IgD-negative memory B cell (primary cell): ENCODE data around the gene WNT9A. TPM values are rescaled to one million over a fixed set of nuclear protein-coding genes. Genes with fewer than 3 reads are reported as not detected.

Experiments
- H3K27ac Mint-ChIP-seq, 3 donors: one replicate each; pipeline ENCODE4 v1.8.0; 2020 to 2022; ENCODE audit warnings: mild to moderate bottlenecking in 3 of 3, mixed read lengths in 3 of 3, moderate library complexity in 1 of 3
- H3K27me3 Mint-ChIP-seq: one replicate; pipeline ENCODE4 v1.8.0; 2021; ENCODE audit warnings: mixed read lengths
- H3K36me3 Mint-ChIP-seq: one replicate; pipeline ENCODE4 v1.8.0; 2020; ENCODE audit warnings: mild to moderate bottlenecking, mixed read lengths
- H3K4me1 Mint-ChIP-seq, 3 donors: one replicate each; pipeline ENCODE4 v1.8.0; 2020 to 2022; ENCODE audit warnings: mixed read lengths in 3 of 3, mild to moderate bottlenecking in 1 of 3
- H3K4me3 Mint-ChIP-seq, 4 donors: one replicate each; pipeline ENCODE4 v1.8.0; 2020 to 2022; ENCODE audit warnings: mild to moderate bottlenecking in 4 of 4, mixed read lengths in 4 of 4, moderate library complexity in 3 of 4
- H3K9me3 Mint-ChIP-seq, 3 donors: one replicate each; pipeline ENCODE4 v1.8.0; 2020 to 2021; ENCODE audit warnings: mixed read lengths in 3 of 3, mild to moderate bottlenecking in 1 of 3
- polyA plus RNA-seq: library from polyadenylated mRNA; unstranded; fragments of 300-500 nt; fragmentation: Illumina TruSeq; gene quantifications from one replicate; pipeline ENCODE4 v1.2.3, GENCODE V29; 2021

WNT9A gene
- polyA plus RNA-seq, 1 donor from 2014 or later = not detected

GRCh38 chr1:227905573-227906487 is 41.9 kb downstream of the WNT9A start:
- no peak overlapping the region for H3K4me3 Mint-ChIP-seq
- H3K4me1 Mint-ChIP-seq = peaks cover 0 to 1% (median 0%) of the 10 kb centered on the region in 3 donors
- peaks cover 7% of the 10 kb centered on the region for H3K27me3 Mint-ChIP-seq
- H3K9me3 Mint-ChIP-seq = peaks cover 0 to 1% (median 0%) of the 10 kb centered on the region in 3 donors
- no peaks in the 10 kb centered on the region for H3K36me3 Mint-ChIP-seq
- H3K27ac Mint-ChIP-seq = no peak overlapping the region

- H3K27me3 Mint-ChIP-seq = peaks cover 5% of the 10 kb centered on the region
- no peaks in the 10 kb centered on the region for H3K36me3 Mint-ChIP-seq
- no peak overlapping the region for H3K4me3 Mint-ChIP-seq
- no peak overlapping the region for H3K27ac Mint-ChIP-seq
- H3K4me1 Mint-ChIP-seq = peaks cover 0 to 1% (median 0%) of the 10 kb centered on the region in 3 donors
- peaks cover 0 to 1% (median 0%) of the 10 kb centered on the region in 3 donors for H3K9me3 Mint-ChIP-seq
Observed at GRCh38 chr1:227904541-227905335, 43.0 kb downstream of the WNT9A start.

DNA sequence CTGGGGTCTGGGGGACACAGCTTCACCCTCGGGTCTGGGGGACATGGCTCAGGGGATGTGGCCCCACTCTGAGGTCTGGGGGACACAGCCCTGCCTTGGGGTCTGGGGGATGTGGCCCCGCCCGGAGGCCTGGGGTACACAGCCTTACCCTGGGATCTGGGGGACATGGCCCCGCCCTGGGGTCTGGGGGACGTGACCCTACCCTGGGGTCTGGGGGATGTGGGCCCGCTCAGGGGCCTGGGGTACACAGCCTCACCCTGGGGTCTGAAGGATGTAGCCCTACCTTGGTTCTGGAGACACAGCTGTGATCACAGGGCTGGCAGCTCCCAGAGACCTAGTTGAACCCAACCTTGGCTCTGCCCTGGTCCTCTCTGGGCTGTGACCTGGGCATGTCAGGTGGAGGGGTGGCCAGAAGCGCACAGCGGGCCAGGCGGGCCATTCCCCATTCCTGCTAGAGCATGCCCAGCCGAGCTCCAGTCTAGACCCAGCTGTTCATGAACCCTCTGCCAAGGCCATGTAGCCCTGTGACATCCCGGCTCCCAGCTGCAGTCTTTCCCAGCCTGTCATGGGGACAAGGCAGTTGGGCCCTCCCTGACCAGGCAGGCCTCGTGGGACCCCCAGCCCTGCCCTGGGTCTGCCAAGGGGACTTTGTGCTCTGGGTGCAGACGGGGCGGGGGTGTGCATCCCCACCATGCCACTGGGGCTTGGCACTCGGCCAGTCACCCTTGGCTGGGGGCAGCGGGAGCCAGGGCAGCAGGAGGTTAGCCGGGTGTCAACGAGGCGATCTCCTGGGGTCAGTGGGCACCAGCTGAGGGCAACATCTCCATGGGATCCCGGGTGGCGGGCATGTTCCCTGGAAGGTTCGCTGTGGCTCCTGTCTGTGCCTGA is 43.9 kb downstream of the WNT9A start:
- peaks cover 5% of the 10 kb centered on the region for H3K27me3 Mint-ChIP-seq
- H3K4me3 Mint-ChIP-seq = no peak overlapping the region
- H3K27ac Mint-ChIP-seq = no peak overlapping the region
- peaks cover 0 to 1% (median 0%) of the 10 kb centered on the region in 3 donors for H3K9me3 Mint-ChIP-seq
- peaks cover 0 to 1% (median 0%) of the 10 kb centered on the region in 3 donors for H3K4me1 Mint-ChIP-seq
- no peaks in the 10 kb centered on the region for H3K36me3 Mint-ChIP-seq

DNA sequence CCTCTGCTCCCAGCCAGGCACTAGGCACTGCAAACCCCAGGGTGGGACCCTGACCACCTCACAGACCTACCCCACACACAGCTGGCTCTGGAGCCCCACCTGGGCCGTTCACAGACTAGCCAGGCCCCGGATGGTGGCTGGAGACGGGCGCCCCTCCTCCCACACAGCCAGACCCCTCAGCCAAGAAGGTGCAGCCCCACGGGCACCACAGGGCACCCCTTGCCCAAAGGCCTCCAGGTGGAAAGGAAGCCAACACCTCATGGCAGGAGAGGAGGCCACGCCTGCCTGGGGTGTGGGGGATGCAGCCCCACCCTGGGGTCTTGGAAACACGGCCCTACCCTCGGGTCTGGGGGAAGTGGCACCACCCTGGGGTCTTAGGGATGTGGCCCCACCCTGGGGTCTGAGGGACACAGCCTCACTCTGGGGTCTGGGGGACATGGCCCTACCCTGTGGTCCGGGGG is 44.6 kb downstream of the WNT9A start:
- H3K4me3 Mint-ChIP-seq = no peak overlapping the region
- H3K27me3 Mint-ChIP-seq = peaks cover 5% of the 10 kb centered on the region
- H3K36me3 Mint-ChIP-seq = no peaks in the 10 kb centered on the region
- H3K4me1 Mint-ChIP-seq = peaks cover 0 to 1% (median 0%) of the 10 kb centered on the region in 3 donors
- H3K9me3 Mint-ChIP-seq = no peaks in the 10 kb centered on the region
- H3K27ac Mint-ChIP-seq = no peak overlapping the region

- peaks cover 0 to 1% (median 0%) of the 10 kb centered on the region in 3 donors for H3K4me1 Mint-ChIP-seq
- no peaks in the 10 kb centered on the region for H3K36me3 Mint-ChIP-seq
- H3K9me3 Mint-ChIP-seq = no peaks in the 10 kb centered on the region
- no peak overlapping the region for H3K27ac Mint-ChIP-seq
- H3K27me3 Mint-ChIP-seq = peaks cover 5% of the 10 kb centered on the region
- H3K4me3 Mint-ChIP-seq = no peak overlapping the region
Observed at GRCh38 chr1:227902641-227902990, 45.1 kb downstream of the WNT9A start.

DNA sequence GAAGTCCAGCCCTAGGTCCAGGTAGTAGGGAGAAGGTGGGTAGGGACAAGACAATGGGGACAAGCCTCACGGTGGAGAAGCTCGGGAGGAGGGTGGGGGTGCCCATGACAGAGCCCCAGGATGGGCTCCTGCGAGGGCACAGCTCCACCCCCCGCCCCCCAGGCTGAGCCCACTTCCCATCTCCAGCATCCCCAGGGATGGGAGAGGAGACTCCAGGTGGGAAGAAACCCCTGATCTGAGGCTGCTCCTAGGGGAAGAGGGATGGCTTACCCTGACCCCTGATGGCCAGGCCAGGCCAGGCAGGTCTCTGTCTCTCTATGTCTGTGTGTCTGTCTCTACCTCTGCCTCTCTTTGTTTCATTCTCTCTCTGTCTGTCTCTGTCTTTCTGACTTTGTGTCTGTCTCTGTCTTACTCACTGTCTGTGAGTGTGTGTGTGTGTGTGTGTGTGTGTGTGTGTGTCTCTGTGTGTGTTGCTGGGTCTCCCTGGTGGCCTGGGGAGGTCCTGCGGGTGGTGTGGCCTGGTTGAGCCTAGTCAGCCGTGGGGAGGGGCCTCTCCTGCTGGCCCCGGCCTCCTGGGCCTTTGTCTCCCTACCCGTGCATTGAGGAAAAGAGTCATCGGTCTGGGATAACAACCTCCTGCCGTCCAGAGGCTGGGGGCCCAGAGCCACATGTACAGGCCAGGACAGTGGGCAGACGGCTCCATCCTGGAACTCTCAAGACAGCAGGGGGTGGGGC is 45.7 kb downstream of the WNT9A start:
- no peak overlapping the region for H3K4me3 Mint-ChIP-seq
- H3K36me3 Mint-ChIP-seq = no peaks in the 10 kb centered on the region
- H3K27ac Mint-ChIP-seq = no peak overlapping the region
- H3K9me3 Mint-ChIP-seq = no peaks in the 10 kb centered on the region
- H3K27me3 Mint-ChIP-seq = peaks cover 5% of the 10 kb centered on the region
- peaks cover 0 to 1% (median 0%) of the 10 kb centered on the region in 3 donors for H3K4me1 Mint-ChIP-seq

DNA sequence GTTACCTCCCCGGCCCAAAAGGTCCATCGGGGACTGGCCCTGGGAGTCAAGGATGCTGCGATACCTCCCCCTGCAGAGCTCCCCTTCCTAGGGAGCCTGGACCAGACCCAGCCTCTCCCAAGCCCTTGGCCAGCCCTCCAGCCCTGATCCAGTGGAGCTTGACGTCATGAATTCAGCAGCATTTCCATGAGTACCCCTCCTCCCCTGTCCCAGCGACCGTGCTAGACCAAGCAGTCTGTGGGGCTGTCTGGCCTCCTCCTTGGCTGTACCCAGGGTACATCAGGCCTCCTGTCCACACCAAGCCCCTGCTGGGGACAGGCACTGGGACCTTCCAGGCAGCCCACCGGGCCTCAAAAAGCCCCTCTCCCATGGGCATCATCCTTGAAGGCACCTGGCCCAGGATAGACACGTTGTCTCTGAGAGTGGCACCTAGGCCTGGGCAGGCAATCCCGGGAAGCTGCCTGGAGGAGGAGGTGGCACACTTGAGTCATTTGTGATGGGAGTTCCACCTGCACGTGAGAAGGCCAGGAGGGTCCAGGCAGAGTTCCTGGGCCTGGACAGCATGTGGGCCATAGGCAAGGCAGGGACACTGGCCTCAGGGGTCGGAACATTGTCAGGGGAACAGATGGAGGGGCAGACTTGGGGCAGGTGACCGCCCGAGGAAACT is 46.4 kb downstream of the WNT9A start:
- Mint-ChIP-seq H3K4me3 (peak overlapping the region in 1 of 4 donors; percentile 9), H3K27ac (no peak overlapping the region)

GRCh38 chr1:227900571-227901051 is 47.1 kb downstream of the WNT9A start:
- Mint-ChIP-seq H3K36me3 (no peaks in the 10 kb centered on the region), H3K9me3 (no peaks in the 10 kb centered on the region), H3K27ac (no peak overlapping the region), H3K27me3 (peaks cover 2% of the 10 kb centered on the region), H3K4me3 (no peak overlapping the region), H3K4me1 (peaks cover 0 to 1% (median 0%) of the 10 kb centered on the region in 3 donors)

More for the DNA sequence above, 46.4 kb downstream of the WNT9A start:
- Mint-ChIP-seq H3K36me3 (no peaks in the 10 kb centered on the region), H3K27me3 (peaks cover 2% of the 10 kb centered on the region), H3K4me1 (peaks cover 0 to 1% (median 0%) of the 10 kb centered on the region in 3 donors), H3K9me3 (no peaks in the 10 kb centered on the region)

DNA sequence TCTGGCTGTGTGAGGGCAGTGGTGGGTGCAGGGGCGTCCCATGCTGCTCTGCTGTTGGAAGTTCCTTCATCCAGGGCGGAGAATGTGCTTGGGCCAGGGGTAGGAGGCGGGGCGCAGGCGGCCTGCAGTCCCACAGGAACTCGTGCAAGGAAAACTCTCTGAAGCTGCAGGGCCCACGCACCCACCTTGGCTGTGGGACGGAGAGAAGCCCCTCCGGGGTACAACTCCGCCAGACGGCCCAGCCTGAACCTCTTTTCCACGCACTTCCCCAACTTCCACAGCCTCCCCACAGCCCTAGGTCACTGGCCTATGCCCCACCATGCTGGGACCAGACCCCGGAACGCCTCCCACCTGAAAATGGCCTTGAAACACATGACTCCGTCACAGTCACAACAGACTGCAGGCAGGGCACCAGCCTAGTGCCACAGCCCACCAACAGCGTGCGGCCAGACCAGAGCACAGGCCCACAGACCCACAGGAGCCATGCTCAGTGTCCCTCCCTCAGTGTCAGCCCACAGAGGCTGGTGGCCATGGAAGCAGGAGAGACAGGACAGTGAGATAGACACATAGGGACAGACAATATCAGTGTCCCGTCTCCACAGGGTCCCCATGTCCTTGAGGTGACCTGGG is 47.8 kb downstream of the WNT9A start:
- Mint-ChIP-seq H3K27me3 (no peaks in the 10 kb centered on the region), H3K9me3 (no peaks in the 10 kb centered on the region), H3K4me3 (no peak overlapping the region), H3K36me3 (no peaks in the 10 kb centered on the region), H3K27ac (peak overlapping the region in 1 of 3 donors; percentile 36), H3K4me1 (peaks cover 0 to 1% (median 0%) of the 10 kb centered on the region in 3 donors)

DNA sequence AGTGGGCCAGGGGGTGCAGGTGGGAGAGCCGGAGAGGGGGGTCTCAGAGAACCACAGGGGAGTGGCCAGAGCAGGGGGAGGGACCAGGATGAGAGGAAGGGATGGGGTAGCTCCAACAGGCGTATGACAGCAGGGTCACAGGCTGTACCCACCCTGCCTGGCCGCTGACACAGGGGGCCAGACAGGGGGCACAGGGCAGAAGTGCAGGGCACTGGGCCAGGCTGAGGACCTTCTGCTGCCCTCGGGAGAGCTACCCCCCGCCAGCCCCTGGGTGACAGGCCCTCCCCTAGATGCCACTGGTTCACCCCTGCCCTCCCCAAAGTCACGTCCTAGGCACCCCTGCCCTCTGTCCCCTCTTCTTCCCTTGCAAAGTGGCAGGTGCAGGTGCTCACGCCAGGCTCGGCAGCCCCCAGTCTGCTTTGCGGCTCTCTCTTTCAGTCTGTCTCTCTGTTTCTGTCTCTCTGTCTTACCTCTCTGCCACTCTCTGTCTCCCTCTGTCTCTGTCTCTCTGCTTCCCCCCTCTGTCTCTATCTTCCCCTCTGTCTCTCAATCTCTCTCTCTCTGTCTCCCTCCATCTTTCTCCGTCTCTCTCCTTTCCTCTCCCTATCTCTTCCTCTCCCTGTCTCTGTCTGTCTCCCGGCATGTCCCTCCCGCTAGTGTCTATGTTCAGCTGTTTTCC is 48.5 kb downstream of the WNT9A start:
- Mint-ChIP-seq H3K4me3 (no peak overlapping the region), H3K27me3 (no peaks in the 10 kb centered on the region), H3K4me1 (peaks cover 0 to 1% (median 0%) of the 10 kb centered on the region in 3 donors), H3K9me3 (no peaks in the 10 kb centered on the region), H3K36me3 (no peaks in the 10 kb centered on the region), H3K27ac (peak overlapping the region in 1 of 3 donors; percentile 36)

GRCh38 chr1:227898502-227899140 is 49.1 kb downstream of the WNT9A start:
- Mint-ChIP-seq H3K9me3 (no peaks in the 10 kb centered on the region), H3K27me3 (no peaks in the 10 kb centered on the region), H3K36me3 (no peaks in the 10 kb centered on the region), H3K27ac (no peak overlapping the region), H3K4me1 (peaks cover 0 to 1% (median 0%) of the 10 kb centered on the region in 3 donors), H3K4me3 (no peak overlapping the region)
